Measurements from ENCODE around the gene HORMAD2. TPM values are rescaled to one million over a fixed set of nuclear protein-coding genes. Genes with fewer than 3 reads are reported as not detected.
"Not testable (repeated sequence)": the region's sequence is repeated elsewhere in the genome, so short reads cannot be mapped to it uniquely, and the experiment has no call there.

The HORMAD2 gene
- total RNA-seq, 2 experiments from 2014 or later = not detected

- Mint-ChIP-seq H3K9me3 (no peaks in the 10 kb centered on the region), H3K27ac (no peak overlapping the region), H3K27me3 (no peaks in the 10 kb centered on the region), H3K36me3 (no peaks in the 10 kb centered on the region), H3K4me3 (no peak overlapping the region), H3K4me1 (ENCODE audit: low read depth) (peaks cover 12% of the 10 kb centered on the region)
- ChIA-PET POLR2A (no interaction called here), CTCF (no interaction called here)
- intact Hi-C loops (cut with micrococcal nuclease) = no loop called here
- no peak for DNase-seq
These were observed 35.3 kb upstream of the HORMAD2 start for GRCh38 chr22:30044881-30045493.

DNA sequence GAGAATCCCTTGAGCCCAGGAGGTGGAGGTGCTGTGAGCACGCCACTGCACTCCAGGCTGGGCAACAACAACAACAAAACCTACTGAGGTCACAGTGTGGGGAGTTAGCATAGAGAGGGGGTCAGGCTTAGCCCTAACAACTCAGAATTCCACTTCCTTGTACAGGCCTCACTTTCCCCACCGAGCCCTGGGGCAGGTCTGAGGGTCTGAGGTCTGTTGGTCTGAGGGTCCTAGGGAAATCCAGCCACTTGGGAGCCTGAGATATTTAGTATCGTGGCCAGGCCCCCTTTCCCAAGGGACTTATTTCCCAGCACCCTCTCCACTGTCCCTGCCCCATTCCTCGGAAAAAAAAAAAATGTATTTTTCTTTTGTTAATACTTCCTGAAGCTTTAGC lies 34.8 kb upstream of the HORMAD2 start:
- H3K27ac Mint-ChIP-seq = no peak overlapping the region
- no peaks in the 10 kb centered on the region for H3K27me3 Mint-ChIP-seq
- no peak for DNase-seq
- no peaks in the 10 kb centered on the region for H3K36me3 Mint-ChIP-seq
- peaks cover 12% of the 10 kb centered on the region for H3K4me1 Mint-ChIP-seq (ENCODE audit: low read depth)
- intact Hi-C loops (cut with micrococcal nuclease) = no loop called here
- H3K4me3 Mint-ChIP-seq = no peak overlapping the region
- CTCF ChIA-PET = no interaction called here
- POLR2A ChIA-PET = no interaction called here
- H3K9me3 Mint-ChIP-seq = no peaks in the 10 kb centered on the region

DNA sequence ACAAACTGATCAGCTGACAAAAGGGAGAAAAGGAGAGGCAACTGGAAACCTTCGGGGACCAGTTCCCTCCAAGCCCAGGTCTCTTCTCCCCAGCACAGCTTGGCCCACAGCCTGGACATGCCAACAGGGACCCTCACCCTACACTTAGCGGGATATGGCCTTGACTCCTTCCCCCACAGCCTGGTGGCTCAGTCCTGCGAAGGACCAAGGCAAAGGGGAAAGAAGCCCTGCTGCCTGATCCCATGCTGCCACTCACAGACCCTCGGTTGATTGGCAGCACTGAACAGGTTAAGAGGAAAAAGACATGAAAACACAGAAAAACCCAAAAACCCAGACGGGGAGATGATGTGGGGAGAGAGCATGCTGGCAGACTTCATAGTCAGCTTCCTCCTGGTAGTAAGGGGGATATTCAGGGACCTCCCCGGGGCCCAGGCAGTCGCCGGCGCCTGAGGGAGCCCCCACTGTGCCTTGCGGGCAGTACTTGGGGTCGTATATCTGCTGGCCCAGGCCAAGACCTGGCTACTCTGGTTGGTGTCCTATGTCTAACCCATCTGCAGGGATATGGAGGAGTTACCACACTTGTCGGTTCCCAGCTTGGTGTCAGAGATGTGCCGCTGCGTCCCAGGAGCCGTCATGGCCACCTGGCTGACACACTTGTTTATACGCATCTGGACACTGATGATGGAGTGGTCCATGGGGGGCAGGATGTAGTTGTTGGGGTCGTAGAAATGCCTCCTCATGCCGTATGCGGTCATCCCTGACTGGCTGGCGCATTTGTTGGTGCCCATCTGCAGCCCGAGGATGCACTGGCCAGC lies 34.2 kb upstream of the HORMAD2 start:
- ChIA-PET CTCF (no interaction called here), POLR2A (no interaction called here)
- no peaks in the 10 kb centered on the region for H3K36me3 Mint-ChIP-seq
- DNase-seq = no peak
- no peak overlapping the region for H3K27ac Mint-ChIP-seq
- no peaks in the 10 kb centered on the region for H3K27me3 Mint-ChIP-seq
- no peaks in the 10 kb centered on the region for H3K9me3 Mint-ChIP-seq
- peaks cover 12% of the 10 kb centered on the region for H3K4me1 Mint-ChIP-seq (ENCODE audit: low read depth)
- intact Hi-C loops (cut with micrococcal nuclease) = no loop called here
- no peak overlapping the region for H3K4me3 Mint-ChIP-seq

DNA sequence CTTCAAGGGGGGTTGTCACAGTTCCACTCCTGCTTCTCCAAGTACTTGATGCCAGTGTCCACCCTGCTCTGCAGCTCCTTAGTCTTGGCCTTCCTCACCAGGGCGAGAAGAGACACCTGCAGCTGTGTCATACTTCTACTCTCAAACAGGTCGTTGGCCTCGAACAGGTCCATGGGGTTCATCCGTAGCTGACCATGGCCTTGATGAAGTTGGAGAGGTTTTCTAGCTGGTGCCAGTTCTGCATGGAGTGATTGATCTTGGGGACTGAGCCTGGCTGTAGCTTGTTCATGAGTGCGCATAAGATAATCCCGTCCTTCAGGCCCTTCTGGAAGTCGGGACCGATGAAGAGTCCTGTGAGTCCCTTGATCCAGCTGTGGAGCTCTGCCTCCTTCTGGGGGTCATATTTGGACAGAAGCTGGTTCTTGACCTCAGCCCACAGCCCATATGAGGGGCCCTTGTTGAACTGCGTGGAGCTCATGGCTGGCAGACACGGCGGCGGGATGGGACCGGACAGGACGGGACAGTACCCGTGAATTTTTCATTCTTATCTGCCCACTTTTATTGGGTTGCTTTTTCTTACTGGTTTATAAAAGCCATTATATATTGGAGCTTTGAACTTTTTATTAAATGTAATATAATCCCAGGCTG lies 33.4 kb upstream of the HORMAD2 start:
- H3K27me3 Mint-ChIP-seq = no peaks in the 10 kb centered on the region
- H3K9me3 Mint-ChIP-seq = no peaks in the 10 kb centered on the region
- intact Hi-C loops (cut with micrococcal nuclease) = no loop called here
- CTCF ChIA-PET = interaction anchor here (1.1 kb wide), 1 partner anchor 42 kb away, joined by 5 read pairs; no protein-coding TSS in a partner anchor
- DNase-seq = no peak
- no peak overlapping the region for H3K27ac Mint-ChIP-seq
- peaks cover 12% of the 10 kb centered on the region for H3K4me1 Mint-ChIP-seq (ENCODE audit: low read depth)
- no peak overlapping the region for H3K4me3 Mint-ChIP-seq
- POLR2A ChIA-PET = no interaction called here
- H3K36me3 Mint-ChIP-seq = no peaks in the 10 kb centered on the region

GRCh38 chr22:30047364-30047738 lies 32.9 kb upstream of the HORMAD2 start:
- no peak overlapping the region for H3K4me3 Mint-ChIP-seq
- intact Hi-C loops (cut with micrococcal nuclease) = no loop called here
- POLR2A ChIA-PET = no interaction called here
- H3K4me1 Mint-ChIP-seq (ENCODE audit: low read depth) = peaks cover 10% of the 10 kb centered on the region
- H3K27ac Mint-ChIP-seq = no peak overlapping the region
- H3K27me3 Mint-ChIP-seq = no peaks in the 10 kb centered on the region
- peak; percentile 14 for DNase-seq
- no peaks in the 10 kb centered on the region for H3K9me3 Mint-ChIP-seq
- no peaks in the 10 kb centered on the region for H3K36me3 Mint-ChIP-seq
- CTCF ChIA-PET = interaction anchor here (1.1 kb wide), 1 partner anchor 41 kb away, joined by 5 read pairs; no protein-coding TSS in a partner anchor

GRCh38 chr22:30048681-30049080 lies 31.6 kb upstream of the HORMAD2 start:
- Mint-ChIP-seq H3K27ac (no peak overlapping the region), H3K4me3 (no peak overlapping the region), H3K36me3 (no peaks in the 10 kb centered on the region), H3K4me1 (ENCODE audit: low read depth) (peaks cover 10% of the 10 kb centered on the region), H3K9me3 (no peaks in the 10 kb centered on the region), H3K27me3 (no peaks in the 10 kb centered on the region)
- ChIA-PET POLR2A (no interaction called here), CTCF (no interaction called here)
- no peak for DNase-seq
- intact Hi-C loops (cut with micrococcal nuclease) = no loop called here

DNA sequence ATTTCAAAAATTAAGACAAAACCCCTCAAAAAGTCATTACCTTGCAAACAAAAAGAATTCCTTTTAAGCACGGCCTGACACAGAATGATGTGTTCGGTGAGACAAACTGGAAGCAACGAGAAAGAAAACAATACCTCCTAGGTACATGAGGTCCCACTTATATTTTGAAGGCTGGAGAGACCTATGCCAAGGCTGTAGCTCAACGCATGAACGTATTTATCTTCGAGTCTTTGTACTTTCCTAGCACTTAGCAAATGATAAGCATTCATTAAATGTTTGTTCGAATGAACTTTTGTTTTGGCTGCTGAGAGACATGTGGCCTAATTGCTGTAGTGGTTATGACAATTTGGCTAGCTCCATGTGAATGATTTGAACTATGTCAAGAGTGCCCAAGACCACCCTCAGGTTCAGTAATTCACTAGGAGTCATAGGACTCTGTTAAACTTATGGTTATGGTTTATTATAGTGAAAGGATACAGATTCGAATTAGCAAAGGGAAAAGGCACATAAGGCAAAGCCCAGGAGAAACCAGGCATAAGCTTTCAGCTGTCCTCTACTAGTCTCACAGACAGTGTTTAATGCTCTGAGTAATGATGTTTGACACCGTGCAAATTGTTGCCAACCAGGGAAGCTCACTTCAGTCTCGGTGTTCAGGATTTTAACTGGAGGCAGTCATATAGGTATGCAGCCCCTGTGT lies 26.0 kb upstream of the HORMAD2 start:
- Mint-ChIP-seq H3K27ac (no peak overlapping the region), H3K4me3 (no peak overlapping the region), H3K4me1 (ENCODE audit: low read depth) (no peaks in the 10 kb centered on the region), H3K9me3 (peaks cover 8% of the 10 kb centered on the region), H3K36me3 (peaks cover 3% of the 10 kb centered on the region), H3K27me3 (no peaks in the 10 kb centered on the region)
- no peak for DNase-seq
- intact Hi-C loops (cut with micrococcal nuclease) = no loop called here
- POLR2A ChIA-PET = no interaction called here
- CTCF ChIA-PET = interaction anchor here (1.5 kb wide), 1 partner anchor 51 kb away, joined by 4 read pairs; no protein-coding TSS in a partner anchor

- peaks cover 3% of the 10 kb centered on the region for H3K36me3 Mint-ChIP-seq
- H3K9me3 Mint-ChIP-seq = peaks cover 11% of the 10 kb centered on the region
- DNase-seq = no peak
- no peaks in the 10 kb centered on the region for H3K4me1 Mint-ChIP-seq (ENCODE audit: low read depth)
- POLR2A ChIA-PET = no interaction called here
- CTCF ChIA-PET = interaction anchor here (0.7 to 1.5 kb wide), 2 partner anchors 34 to 51 kb away, joined by 3 to 4 read pairs; no protein-coding TSS in a partner anchor
- H3K27ac Mint-ChIP-seq = no peak overlapping the region
- H3K27me3 Mint-ChIP-seq = no peaks in the 10 kb centered on the region
- H3K4me3 Mint-ChIP-seq = no peak overlapping the region
- intact Hi-C loops (cut with micrococcal nuclease) = no loop called here
These were observed 25.5 kb upstream of the HORMAD2 start for GRCh38 chr22:30054764-30055069.

GRCh38 chr22:30056015-30056414 lies 24.2 kb upstream of the HORMAD2 start:
- Mint-ChIP-seq H3K4me3 (no peak overlapping the region), H3K9me3 (peaks cover 11% of the 10 kb centered on the region), H3K27ac (no peak overlapping the region), H3K4me1 (ENCODE audit: low read depth) (no peaks in the 10 kb centered on the region), H3K36me3 (peaks cover 3% of the 10 kb centered on the region), H3K27me3 (no peaks in the 10 kb centered on the region)
- ChIA-PET POLR2A (no interaction called here), CTCF (interaction anchor here (0.7 kb wide), 1 partner anchor 249 kb away, joined by 3 read pairs; no protein-coding TSS in a partner anchor)
- intact Hi-C loops (cut with micrococcal nuclease) = no loop called here
- no peak for DNase-seq

DNA sequence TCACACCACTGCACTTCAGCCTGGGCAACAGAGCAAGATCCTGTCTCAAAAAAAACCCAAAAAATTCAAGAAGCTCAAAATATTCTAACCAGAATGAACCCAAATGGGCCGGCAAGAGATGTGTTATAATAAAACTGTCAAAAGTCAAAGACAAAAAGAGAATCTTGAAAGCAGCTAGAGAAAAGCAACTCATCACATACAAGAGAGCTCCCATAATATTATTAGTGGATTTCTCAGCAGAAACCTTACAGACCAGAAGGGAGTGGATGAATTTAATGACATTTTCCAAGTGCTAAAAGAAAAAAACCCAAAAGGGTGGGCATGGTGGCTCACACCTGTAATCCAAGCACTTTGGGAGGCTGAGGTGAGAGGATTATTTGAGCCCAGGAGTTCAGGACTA lies 22.9 kb upstream of the HORMAD2 start:
- ChIA-PET CTCF (interaction anchor here (0.7 kb wide), 1 partner anchor 24 kb away, joined by 3 read pairs; no protein-coding TSS in a partner anchor), POLR2A (no interaction called here)
- H3K4me1 Mint-ChIP-seq (ENCODE audit: low read depth) = no peaks in the 10 kb centered on the region
- peaks cover 3% of the 10 kb centered on the region for H3K36me3 Mint-ChIP-seq
- DNase-seq = no peak
- no peak overlapping the region for H3K4me3 Mint-ChIP-seq
- H3K9me3 Mint-ChIP-seq = peaks cover 11% of the 10 kb centered on the region
- intact Hi-C loops (cut with micrococcal nuclease) = no loop called here
- no peak overlapping the region for H3K27ac Mint-ChIP-seq
- H3K27me3 Mint-ChIP-seq = peaks cover 4% of the 10 kb centered on the region

- H3K4me3 Mint-ChIP-seq; intact Hi-C loops (cut with micrococcal nuclease); H3K27ac Mint-ChIP-seq; CTCF ChIA-PET; H3K4me1 Mint-ChIP-seq (ENCODE audit: low read depth); DNase-seq; POLR2A ChIA-PET; H3K36me3 Mint-ChIP-seq; H3K27me3 Mint-ChIP-seq: not testable (repeated sequence)
- H3K9me3 Mint-ChIP-seq = peaks cover 22% of the 10 kb centered on the region
These were observed 20.8 kb upstream of the HORMAD2 start for GRCh38 chr22:30059346-30060020.

DNA sequence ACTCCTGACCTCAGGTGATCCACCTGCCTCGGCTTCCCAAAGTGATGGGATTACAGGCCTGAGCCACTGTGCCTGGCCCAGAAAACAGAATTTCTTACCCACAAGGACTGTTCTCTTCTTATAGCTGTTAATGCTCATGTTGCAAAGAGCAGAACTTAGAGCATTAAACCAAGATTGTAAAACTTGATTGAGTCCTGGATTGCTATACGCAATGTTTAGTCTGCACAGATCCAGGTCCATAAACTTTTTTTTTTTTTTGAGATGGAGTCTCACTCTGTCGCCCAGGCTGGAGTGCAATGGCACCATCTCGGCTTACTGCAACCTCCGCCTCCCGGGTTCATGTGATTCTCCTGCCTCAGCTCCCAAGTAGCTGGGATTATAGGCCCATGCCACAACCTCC lies 19.2 kb upstream of the HORMAD2 start:
- H3K36me3 Mint-ChIP-seq; H3K4me1 Mint-ChIP-seq (ENCODE audit: low read depth); POLR2A ChIA-PET; DNase-seq; CTCF ChIA-PET; intact Hi-C loops (cut with micrococcal nuclease); H3K4me3 Mint-ChIP-seq; H3K27ac Mint-ChIP-seq; H3K27me3 Mint-ChIP-seq: not testable (repeated sequence)
- H3K9me3 Mint-ChIP-seq = peaks cover 25% of the 10 kb centered on the region

All from activated CD4-positive, alpha-beta memory T cell treated with anti-CD3 and anti-CD28 coated beads for 36 hours (primary cell).